Activated CD4-positive, alpha-beta T cell treated with anti-CD3 and anti-CD28 coated beads, Interleukin-2, amount 10 ng/mL, durations not matched to agents 7 days and 5 days (primary cell): ENCODE results near the gene HRH1. TPM values are rescaled to one million over a fixed set of nuclear protein-coding genes. Genes with fewer than 3 reads are reported as not detected.

Source experiments
- CTCF ChIA-PET: fragments of 350-600 bp; sonication (Branson Sonifier 250); formaldehyde crosslinking; loops from one replicate; lab custom pipeline; 2021; ENCODE audit warnings: antibody characterized with exemption; lab: Charles Lee
- POLR2A ChIA-PET: fragments of 350-600 bp; sonication (Branson Sonifier 250); formaldehyde crosslinking; loops from one replicate; lab custom pipeline; 2021; ENCODE audit warnings: antibody characterized with exemption; lab: Charles Lee
- DNase-seq: peaks from one replicate; pipeline ENCODE4 v3.0.0-alpha.2; 2020
- H3K27ac Mint-ChIP-seq: one replicate; pipeline ENCODE4 v1.8.0; 2021; ENCODE audit warnings: mild to moderate bottlenecking, moderate library complexity, mixed read lengths
- H3K27me3 Mint-ChIP-seq: one replicate; pipeline ENCODE4 v1.8.0; 2021; ENCODE audit warnings: mixed read lengths
- H3K36me3 Mint-ChIP-seq: one replicate; pipeline ENCODE4 v1.8.0; 2021; ENCODE audit warnings: low read depth, mixed read lengths
- H3K4me1 Mint-ChIP-seq: one replicate; pipeline ENCODE4 v1.8.0; 2021; ENCODE audit warnings: mixed read lengths
- H3K4me3 Mint-ChIP-seq: one replicate; pipeline ENCODE4 v1.8.0; 2021; ENCODE audit warnings: mild to moderate bottlenecking, moderate library complexity, mixed read lengths
- H3K9me3 Mint-ChIP-seq: one replicate; pipeline ENCODE4 v1.8.0; 2021; ENCODE audit warnings: mixed read lengths
- total RNA-seq, 2 experiments: library from RNA; stranded (reverse); gene quantifications; one replicate each; pipeline ENCODE4 v1.2.3, GENCODE V29; 2021

HRH1 gene
- total RNA-seq, 2 experiments from 2014 or later: 0.25 to 0.27 TPM

GRCh38 chr3:11287404-11287803 is 133.1 kb downstream of the HRH1 start:
- H3K27ac Mint-ChIP-seq: no peak overlapping the region
- H3K9me3 Mint-ChIP-seq: no peaks in the 10 kb centered on the region
- ChIA-PET CTCF (interaction anchor here (1.1 to 3.2 kb wide), 2 partner anchors 9 to 14 kb away, joined by 4 to 17 read pairs; partner anchors contain the start of gene ATG7), POLR2A (interaction anchor here (1.5 kb wide), 1 partner anchor 14 kb away, joined by 5 read pairs; the partner anchor contains the start of gene ATG7)
- no peaks in the 10 kb centered on the region for H3K27me3 Mint-ChIP-seq
- H3K36me3 Mint-ChIP-seq: peaks cover 37% of the 10 kb centered on the region
- DNase-seq: no peak
- peaks cover 49% of the 10 kb centered on the region for H3K4me1 Mint-ChIP-seq
- H3K4me3 Mint-ChIP-seq: no peak overlapping the region

GRCh38 chr3:11288021-11288491 is 133.8 kb downstream of the HRH1 start:
- Mint-ChIP-seq H3K27me3 (no peaks in the 10 kb centered on the region), H3K4me3 (no peak overlapping the region), H3K36me3 (peaks cover 34% of the 10 kb centered on the region), H3K9me3 (no peaks in the 10 kb centered on the region), H3K27ac (peak overlapping the region; percentile 31), H3K4me1 (peaks cover 51% of the 10 kb centered on the region)
- CTCF ChIA-PET: interaction anchor here (0.7 to 3.2 kb wide), 4 partner anchors 9 to 1861 kb away, joined by 3 to 17 read pairs (median 4); partner anchors contain the start of gene ATG7
- no peak for DNase-seq
- POLR2A ChIA-PET: interaction anchor here (1.5 kb wide), 1 partner anchor 15 kb away, joined by 5 read pairs; the partner anchor contains the start of gene ATG7

- no peak for DNase-seq
- no peaks in the 10 kb centered on the region for H3K9me3 Mint-ChIP-seq
- peak overlapping the region; percentile 39 for H3K27ac Mint-ChIP-seq
- H3K4me3 Mint-ChIP-seq: no peak overlapping the region
- no peaks in the 10 kb centered on the region for H3K27me3 Mint-ChIP-seq
- peaks cover 51% of the 10 kb centered on the region for H3K4me1 Mint-ChIP-seq
- ChIA-PET POLR2A (no interaction called here), CTCF (interaction anchor here (0.9 to 3.2 kb wide), 5 partner anchors 10 to 18 kb away, joined by 3 to 17 read pairs (median 4); partner anchors contain the start of gene ATG7)
- H3K36me3 Mint-ChIP-seq: peaks cover 33% of the 10 kb centered on the region
Measured at GRCh38 chr3:11288786-11289637, 134.7 kb downstream of the HRH1 start.

GRCh38 chr3:11289864-11290263 is 135.6 kb downstream of the HRH1 start:
- Mint-ChIP-seq H3K4me3 (no peak overlapping the region), H3K27me3 (no peaks in the 10 kb centered on the region), H3K27ac (peak overlapping the region; percentile 31), H3K9me3 (no peaks in the 10 kb centered on the region), H3K36me3 (peaks cover 31% of the 10 kb centered on the region), H3K4me1 (peaks cover 51% of the 10 kb centered on the region)
- ChIA-PET CTCF (interaction anchor here (1.3 to 3.2 kb wide), 3 partner anchors 11 to 17 kb away, joined by 4 to 17 read pairs (median 6); partner anchors contain the start of gene ATG7), POLR2A (no interaction called here)
- DNase-seq: no peak

GRCh38 chr3:11290743-11291680 is 136.7 kb downstream of the HRH1 start:
- Mint-ChIP-seq H3K4me3 (peak overlapping the region; percentile 1), H3K27me3 (no peaks in the 10 kb centered on the region), H3K9me3 (no peaks in the 10 kb centered on the region), H3K36me3 (peaks cover 31% of the 10 kb centered on the region), H3K4me1 (peaks cover 56% of the 10 kb centered on the region), H3K27ac (peak overlapping the region; percentile 93)
- ChIA-PET CTCF (interaction anchor here (0.6 to 3.2 kb wide), 11 partner anchors 9 to 255 kb away, joined by 3 to 17 read pairs (median 4); partner anchors contain the start of gene ATG7), POLR2A (interaction anchor here (0.7 to 1.6 kb wide), 2 partner anchors 15 to 89 kb away, joined by 4 to 6 read pairs; no protein-coding TSS in a partner anchor)
- peak; percentile 56 for DNase-seq

GRCh38 chr3:11291808-11292207 is 137.5 kb downstream of the HRH1 start:
- Mint-ChIP-seq H3K36me3 (peaks cover 31% of the 10 kb centered on the region), H3K4me3 (peak overlapping the region; percentile 3), H3K27me3 (no peaks in the 10 kb centered on the region), H3K27ac (peak overlapping the region; percentile 93), H3K4me1 (peaks cover 54% of the 10 kb centered on the region), H3K9me3 (no peaks in the 10 kb centered on the region)
- CTCF ChIA-PET: interaction anchor here (0.8 to 1.6 kb wide), 8 partner anchors 9 to 256 kb away, joined by 3 to 5 read pairs (median 3); partner anchors contain the start of gene ATG7
- POLR2A ChIA-PET: interaction anchor here (0.7 to 1.6 kb wide), 2 partner anchors 15 to 90 kb away, joined by 4 to 6 read pairs; no protein-coding TSS in a partner anchor
- DNase-seq: no peak

GRCh38 chr3:11297126-11297525 is 142.8 kb downstream of the HRH1 start:
- no peak for DNase-seq
- ChIA-PET POLR2A (no interaction called here), CTCF (interaction anchor here (1.3 to 2.3 kb wide), 2 partner anchors 9 to 12 kb away, joined by 4 to 6 read pairs; no protein-coding TSS in a partner anchor)
- H3K36me3 Mint-ChIP-seq: peaks cover 39% of the 10 kb centered on the region
- H3K27ac Mint-ChIP-seq: no peak overlapping the region
- no peaks in the 10 kb centered on the region for H3K27me3 Mint-ChIP-seq
- H3K4me1 Mint-ChIP-seq: peaks cover 21% of the 10 kb centered on the region
- H3K9me3 Mint-ChIP-seq: no peaks in the 10 kb centered on the region
- H3K4me3 Mint-ChIP-seq: no peak overlapping the region

- no peak for DNase-seq
- no peak overlapping the region for H3K4me3 Mint-ChIP-seq
- no peaks in the 10 kb centered on the region for H3K27me3 Mint-ChIP-seq
- no peak overlapping the region for H3K27ac Mint-ChIP-seq
- H3K4me1 Mint-ChIP-seq: peaks cover 26% of the 10 kb centered on the region
- POLR2A ChIA-PET: no interaction called here
- no peaks in the 10 kb centered on the region for H3K9me3 Mint-ChIP-seq
- H3K36me3 Mint-ChIP-seq: peaks cover 64% of the 10 kb centered on the region
- CTCF ChIA-PET: interaction anchor here (0.6 to 1.7 kb wide), 5 partner anchors 10 to 550 kb away, joined by 3 to 6 read pairs (median 5); no protein-coding TSS in a partner anchor
Measured at GRCh38 chr3:11300970-11301369, 146.7 kb downstream of the HRH1 start.

- no peak overlapping the region for H3K27ac Mint-ChIP-seq
- H3K36me3 Mint-ChIP-seq: peaks cover 68% of the 10 kb centered on the region
- POLR2A ChIA-PET: no interaction called here
- no peaks in the 10 kb centered on the region for H3K27me3 Mint-ChIP-seq
- H3K4me1 Mint-ChIP-seq: peaks cover 41% of the 10 kb centered on the region
- no peak for DNase-seq
- no peaks in the 10 kb centered on the region for H3K9me3 Mint-ChIP-seq
- CTCF ChIA-PET: no interaction called here
- H3K4me3 Mint-ChIP-seq: no peak overlapping the region
Measured at GRCh38 chr3:11302444-11302843, 148.2 kb downstream of the HRH1 start.

GRCh38 chr3:11304175-11304574 is 149.9 kb downstream of the HRH1 start:
- peaks cover 44% of the 10 kb centered on the region for H3K4me1 Mint-ChIP-seq
- no peak for DNase-seq
- no peaks in the 10 kb centered on the region for H3K9me3 Mint-ChIP-seq
- H3K4me3 Mint-ChIP-seq: no peak overlapping the region
- H3K36me3 Mint-ChIP-seq: peaks cover 67% of the 10 kb centered on the region
- POLR2A ChIA-PET: no interaction called here
- no peak overlapping the region for H3K27ac Mint-ChIP-seq
- H3K27me3 Mint-ChIP-seq: no peaks in the 10 kb centered on the region
- CTCF ChIA-PET: interaction anchor here (0.9 kb wide), 1 partner anchor 31 kb away, joined by 3 read pairs; no protein-coding TSS in a partner anchor

- ChIA-PET POLR2A (interaction anchor here (1.7 kb wide), 1 partner anchor 15 kb away, joined by 6 read pairs; no protein-coding TSS in a partner anchor), CTCF (interaction anchor here (1.3 to 1.9 kb wide), 3 partner anchors 9 to 30 kb away, joined by 3 to 6 read pairs (median 4); no protein-coding TSS in a partner anchor)
- Mint-ChIP-seq H3K27ac (peak overlapping the region; percentile 17), H3K36me3 (peaks cover 66% of the 10 kb centered on the region), H3K27me3 (no peaks in the 10 kb centered on the region), H3K4me3 (no peak overlapping the region), H3K4me1 (peaks cover 38% of the 10 kb centered on the region), H3K9me3 (no peaks in the 10 kb centered on the region)
- DNase-seq: no peak
Measured at GRCh38 chr3:11305509-11305908, 151.2 kb downstream of the HRH1 start.
